Heart left ventricle (tissue), 13 donors: Measurements from ENCODE around the gene SFMBT2.

Source experiments
- POLR2A ChIP-seq, 2 donors: fragments of 450-650 bp; IDR thresholded peaks; one replicate each; pipeline ENCODE4 v1.6.1; 2017; ENCODE audit warnings: antibody characterized with exemption in 2 of 2, mild to moderate bottlenecking in 2 of 2, moderate library complexity in 2 of 2
- TF ChIP-seq, protein P1 (sequence below), 12 donors: fragments of 200-600 bp; sonication (generic) in 4 of 12; IDR thresholded peaks; one replicate each; pipeline versions ENCODE4 v1.5.0 to v1.8.0; 2018 to 2022; ENCODE audit warnings: antibody characterized with exemption in 12 of 12, mild to moderate bottlenecking in 5 of 12
- donor health status: ischemic (EF 13 %, LVEDD 7.1; RV severe dilation, severe dysfunction).
- donor health status: DM: no; HTN: yes; CAD: no.
- donor health status: DM: no; HTN: no; CAD: no.
- donor health status: ischemic (EF 25% LVEDD 6.9; RV normal size, moderate dysfunction).
- donor health status: ischemic (EF 25% LVEDD 5.7; RV mildly dilated, moderate dysfunction).
- donor health status: ischemic (EF 35%, LVEDD 5.7; RV mildly dilated, moderate dysfunction).
- donor health status: nonischemic (EF 11% LVEDD 7.7; RV severe dilation, severe dysfunction).
- donor health status: DM: yes; HTN: yes; CAD: no.
- donor health status: PGD.
- donor health status: ischemic (EF 29% LVEDD 5.4; RV normal size, mild dysfunction).
- donor health status: nonischemic (EF 23%, LVEDD 6.1; RV moderate dilation, normal function).

DNA sequence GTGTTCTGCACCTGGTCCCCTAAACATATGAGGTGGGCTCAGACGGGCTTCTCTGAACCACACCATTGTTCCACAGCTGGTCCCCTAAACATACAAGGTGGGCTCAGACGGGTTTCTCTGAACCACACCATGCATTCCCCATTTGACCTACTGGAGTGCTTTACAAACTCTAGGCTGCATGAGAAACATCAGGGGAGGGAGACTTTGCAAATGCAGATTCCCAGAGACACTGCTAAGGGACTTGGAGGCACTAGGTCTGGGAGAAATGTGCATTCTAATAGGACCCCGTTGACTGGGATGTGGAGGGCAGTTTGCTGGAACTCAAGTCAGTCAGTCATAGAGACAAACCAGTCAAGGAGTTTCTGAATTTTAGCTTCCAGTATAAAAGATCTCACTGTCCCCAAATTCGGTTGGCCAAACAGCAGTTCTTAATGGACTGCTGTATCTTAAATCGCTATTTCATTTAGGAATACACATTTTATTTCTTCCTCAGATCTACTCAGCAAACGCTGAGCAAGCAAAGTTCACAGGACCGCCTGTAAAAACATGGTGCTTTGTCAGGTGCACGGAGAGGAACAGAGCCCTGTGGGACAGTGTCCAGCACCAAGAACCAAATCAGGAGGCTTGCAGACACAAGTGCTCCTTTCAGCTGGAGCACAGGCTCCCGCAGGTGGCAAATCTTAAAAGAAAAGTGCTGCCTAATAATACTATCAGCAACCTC is 198.8 kb downstream of the SFMBT2 start:
- no peak for TF ChIP-seq POLR2A (IDR thresholded peaks at IDR 0.05)
- TF ChIP-seq, protein P1, sequence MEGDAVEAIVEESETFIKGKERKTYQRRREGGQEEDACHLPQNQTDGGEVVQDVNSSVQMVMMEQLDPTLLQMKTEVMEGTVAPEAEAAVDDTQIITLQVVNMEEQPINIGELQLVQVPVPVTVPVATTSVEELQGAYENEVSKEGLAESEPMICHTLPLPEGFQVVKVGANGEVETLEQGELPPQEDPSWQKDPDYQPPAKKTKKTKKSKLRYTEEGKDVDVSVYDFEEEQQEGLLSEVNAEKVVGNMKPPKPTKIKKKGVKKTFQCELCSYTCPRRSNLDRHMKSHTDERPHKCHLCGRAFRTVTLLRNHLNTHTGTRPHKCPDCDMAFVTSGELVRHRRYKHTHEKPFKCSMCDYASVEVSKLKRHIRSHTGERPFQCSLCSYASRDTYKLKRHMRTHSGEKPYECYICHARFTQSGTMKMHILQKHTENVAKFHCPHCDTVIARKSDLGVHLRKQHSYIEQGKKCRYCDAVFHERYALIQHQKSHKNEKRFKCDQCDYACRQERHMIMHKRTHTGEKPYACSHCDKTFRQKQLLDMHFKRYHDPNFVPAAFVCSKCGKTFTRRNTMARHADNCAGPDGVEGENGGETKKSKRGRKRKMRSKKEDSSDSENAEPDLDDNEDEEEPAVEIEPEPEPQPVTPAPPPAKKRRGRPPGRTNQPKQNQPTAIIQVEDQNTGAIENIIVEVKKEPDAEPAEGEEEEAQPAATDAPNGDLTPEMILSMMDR (IDR thresholded peaks at IDR 0.05) = no peak
